ENCODE data around the gene PPM1B. TPM values are rescaled to one million over a fixed set of nuclear protein-coding genes. Genes with fewer than 3 reads are reported as not detected.
"Not testable (repeated sequence)": the region's sequence is repeated elsewhere in the genome, so short reads cannot be mapped to it uniquely, and the experiment has no call there.

Gene PPM1B
- total RNA-seq, 3 donors from 2014 or later: 25.5 to 32.2 (median 32.1) TPM

DNA sequence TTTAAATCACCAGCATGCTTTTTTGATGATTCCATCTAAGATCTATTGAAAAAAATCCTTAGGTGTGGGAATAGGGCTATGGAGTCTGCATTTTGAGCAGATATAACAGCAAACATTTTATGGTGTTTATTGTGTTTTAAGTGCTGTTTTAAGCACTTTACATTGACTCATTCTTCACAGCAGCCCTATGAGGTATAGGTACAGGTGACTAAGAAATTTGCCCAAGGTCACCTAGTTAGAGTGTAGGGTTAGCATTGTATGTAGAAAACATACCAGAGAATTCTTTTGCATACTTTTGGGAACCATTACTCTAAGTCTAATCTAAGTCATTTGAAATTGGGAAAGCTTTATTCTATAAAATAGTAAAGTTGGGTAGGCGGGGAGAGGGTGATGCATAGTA, 31.3 kb downstream of the PPM1B start:
- peaks cover 69% of the 10 kb centered on the region for H3K4me1 Mint-ChIP-seq (ENCODE audit: low read depth)

DNA sequence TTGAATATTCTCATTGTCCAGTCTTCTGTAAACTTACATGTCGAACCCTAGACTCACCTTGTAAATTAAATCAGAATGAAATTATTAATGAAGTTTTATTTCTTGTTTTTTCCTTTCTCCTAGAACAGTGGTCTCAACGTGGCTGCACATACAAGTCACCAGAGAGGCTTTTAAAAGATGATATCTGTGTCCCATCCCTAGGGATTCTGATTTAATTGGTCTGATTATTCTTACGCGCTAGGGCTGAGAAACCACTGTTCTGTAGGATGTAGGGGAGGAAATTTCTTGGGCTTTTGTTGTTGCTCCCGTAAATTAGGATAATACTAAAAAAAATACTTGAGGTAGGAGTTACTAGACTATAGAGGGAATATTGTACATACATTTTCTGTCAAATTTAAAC, 32.1 kb downstream of the PPM1B start:
- Mint-ChIP-seq H3K9me3 (peaks cover 5% of the 10 kb centered on the region), H3K4me1 (ENCODE audit: low read depth) (peaks cover 69% of the 10 kb centered on the region), H3K27me3 (ENCODE audit: low read depth) (no peaks in the 10 kb centered on the region), H3K36me3 (ENCODE audit: insufficient read depth) (peaks cover 37% of the 10 kb centered on the region), H3K4me3 (no peak overlapping the region)
- ATAC-seq: no peak
- no peak for DNase-seq

More for the DNA sequence above, 31.3 kb downstream of the PPM1B start:
- peaks cover 5% of the 10 kb centered on the region for H3K9me3 Mint-ChIP-seq
- no peak overlapping the region for H3K4me3 Mint-ChIP-seq
- H3K27me3 Mint-ChIP-seq (ENCODE audit: low read depth): no peaks in the 10 kb centered on the region
- ATAC-seq (peak; percentile 35 to 48), DNase-seq (no peak)
- H3K36me3 Mint-ChIP-seq (ENCODE audit: insufficient read depth): peaks cover 40% of the 10 kb centered on the region

DNA sequence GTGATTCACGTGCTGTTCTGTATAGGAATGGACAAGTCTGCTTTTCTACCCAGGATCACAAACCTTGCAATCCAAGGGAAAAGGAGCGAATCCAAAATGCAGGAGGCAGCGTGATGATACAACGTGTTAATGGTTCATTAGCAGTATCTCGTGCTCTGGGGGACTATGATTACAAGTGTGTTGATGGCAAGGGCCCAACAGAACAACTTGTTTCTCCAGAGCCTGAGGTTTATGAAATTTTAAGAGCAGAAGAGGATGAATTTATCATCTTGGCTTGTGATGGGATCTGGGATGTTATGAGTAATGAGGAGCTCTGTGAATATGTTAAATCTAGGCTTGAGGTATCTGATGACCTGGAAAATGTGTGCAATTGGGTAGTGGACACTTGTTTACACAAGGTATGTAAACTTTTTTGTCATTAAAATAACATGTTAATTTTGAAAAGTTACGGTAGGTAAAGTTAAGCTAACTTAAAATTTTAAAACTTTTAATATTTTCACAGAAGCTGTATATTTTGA, 33.0 kb downstream of the PPM1B start:
- Mint-ChIP-seq H3K4me1 (ENCODE audit: low read depth) (peaks cover 63% of the 10 kb centered on the region), H3K27me3 (ENCODE audit: low read depth) (no peaks in the 10 kb centered on the region), H3K4me3 (no peak overlapping the region), H3K9me3 (peaks cover 5% of the 10 kb centered on the region), H3K36me3 (ENCODE audit: insufficient read depth) (peaks cover 33% of the 10 kb centered on the region)
- DNase-seq: no peak
- no peak for ATAC-seq

DNA sequence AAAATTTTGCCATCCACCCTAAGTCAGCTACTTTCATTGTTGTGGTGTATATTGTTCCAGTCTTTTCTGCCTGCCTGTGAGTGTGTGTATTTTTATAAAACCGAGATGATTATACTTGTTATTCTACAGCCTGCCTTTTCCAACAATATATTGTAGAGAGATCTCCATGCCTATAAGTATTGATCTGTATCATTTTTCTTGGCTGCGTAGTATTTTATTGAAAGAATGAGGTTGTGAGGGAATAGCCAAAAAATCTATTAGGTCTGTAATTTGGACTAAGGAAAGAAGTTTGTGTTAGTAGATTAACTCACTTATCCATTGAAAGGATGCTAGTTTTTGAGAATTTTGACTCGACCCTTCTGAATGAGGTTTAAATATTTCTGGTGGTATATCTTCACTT, 34.9 kb downstream of the PPM1B start:
- H3K27me3 Mint-ChIP-seq (ENCODE audit: low read depth): no peaks in the 10 kb centered on the region
- H3K4me3 Mint-ChIP-seq: no peak overlapping the region
- peaks cover 5% of the 10 kb centered on the region for H3K9me3 Mint-ChIP-seq
- peaks cover 28% of the 10 kb centered on the region for H3K36me3 Mint-ChIP-seq (ENCODE audit: insufficient read depth)
- DNase-seq (no peak), ATAC-seq (no peak)
- peaks cover 55% of the 10 kb centered on the region for H3K4me1 Mint-ChIP-seq (ENCODE audit: low read depth)

DNA sequence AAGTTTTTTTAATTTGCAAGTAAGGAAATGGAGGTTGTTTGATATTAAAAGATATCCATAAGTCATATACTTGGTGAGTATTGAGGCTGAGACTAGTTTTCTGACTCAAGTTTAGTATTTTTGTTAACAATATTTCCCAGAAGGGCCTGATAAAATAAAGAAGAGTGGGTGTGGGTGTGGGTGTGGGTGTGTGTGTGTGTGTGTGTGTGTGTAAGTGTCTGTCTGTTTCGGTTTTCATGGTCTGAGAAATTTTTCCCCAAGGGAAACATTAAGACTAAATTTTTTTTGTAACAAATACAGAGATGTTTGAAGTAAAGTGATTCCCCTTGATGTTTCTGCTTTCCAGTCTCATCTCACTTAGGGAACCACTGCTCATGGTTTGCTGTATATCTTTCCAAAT, 36.5 kb downstream of the PPM1B start:
- no peak overlapping the region for H3K4me3 Mint-ChIP-seq
- H3K9me3 Mint-ChIP-seq: peaks cover 5% of the 10 kb centered on the region
- no peak for DNase-seq
- no peaks in the 10 kb centered on the region for H3K27me3 Mint-ChIP-seq (ENCODE audit: low read depth)
- H3K36me3 Mint-ChIP-seq (ENCODE audit: insufficient read depth): peaks cover 32% of the 10 kb centered on the region
- H3K4me1 Mint-ChIP-seq (ENCODE audit: low read depth): peaks cover 48% of the 10 kb centered on the region
- ATAC-seq: peak in 1 of 2 donors; percentile 43

DNA sequence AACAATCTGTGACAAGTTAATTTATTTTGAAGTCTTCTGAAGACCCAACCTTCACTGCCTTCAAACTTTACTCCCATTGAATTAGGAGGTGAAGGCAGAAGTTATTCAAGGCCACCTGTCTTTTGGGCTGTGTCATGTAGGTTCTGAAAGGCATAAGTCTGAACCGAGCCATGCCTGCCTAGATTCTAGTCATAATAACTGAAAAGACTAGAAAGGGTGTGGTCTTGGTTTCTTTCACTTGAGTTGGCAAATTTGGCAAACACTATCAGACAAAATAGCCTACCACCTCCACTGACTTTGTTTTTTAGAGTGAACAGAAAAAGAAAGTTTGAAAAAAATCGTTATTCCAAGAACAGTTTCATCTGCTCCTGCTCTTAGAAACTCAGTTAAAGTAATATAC, 38.4 kb downstream of the PPM1B start:
- no peaks in the 10 kb centered on the region for H3K27me3 Mint-ChIP-seq (ENCODE audit: low read depth)
- no peak for DNase-seq
- H3K9me3 Mint-ChIP-seq: peaks cover 5% of the 10 kb centered on the region
- no peak for ATAC-seq
- H3K36me3 Mint-ChIP-seq (ENCODE audit: insufficient read depth): peaks cover 26% of the 10 kb centered on the region
- H3K4me3 Mint-ChIP-seq: no peak overlapping the region
- H3K4me1 Mint-ChIP-seq (ENCODE audit: low read depth): peaks cover 33% of the 10 kb centered on the region

DNA sequence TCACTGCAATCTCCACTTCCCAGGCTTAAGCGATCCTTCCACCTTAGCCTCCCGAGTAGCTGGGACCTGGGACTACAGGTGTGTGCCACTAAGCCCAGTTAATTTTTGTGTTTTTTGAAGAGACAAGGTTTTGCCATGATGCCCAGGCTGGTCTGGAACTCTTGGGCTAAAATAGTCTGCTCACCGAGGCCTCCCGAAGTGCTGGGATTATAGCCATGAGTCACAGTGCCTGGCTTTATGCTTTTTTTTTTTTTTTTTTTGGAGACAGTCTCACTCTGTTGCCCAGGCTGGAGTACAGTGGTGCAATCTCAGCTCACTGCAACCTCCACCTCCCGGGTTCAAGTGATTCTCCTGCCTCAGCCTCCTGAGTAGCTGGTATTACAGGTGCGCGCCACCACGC, 39.0 kb downstream of the PPM1B start:
- not testable (repeated sequence) for H3K9me3 Mint-ChIP-seq; H3K27me3 Mint-ChIP-seq (ENCODE audit: low read depth); DNase-seq; ATAC-seq; H3K4me3 Mint-ChIP-seq
- peaks cover 35% of the 10 kb centered on the region for H3K4me1 Mint-ChIP-seq (ENCODE audit: low read depth)
- H3K36me3 Mint-ChIP-seq (ENCODE audit: insufficient read depth): peaks cover 29% of the 10 kb centered on the region

DNA sequence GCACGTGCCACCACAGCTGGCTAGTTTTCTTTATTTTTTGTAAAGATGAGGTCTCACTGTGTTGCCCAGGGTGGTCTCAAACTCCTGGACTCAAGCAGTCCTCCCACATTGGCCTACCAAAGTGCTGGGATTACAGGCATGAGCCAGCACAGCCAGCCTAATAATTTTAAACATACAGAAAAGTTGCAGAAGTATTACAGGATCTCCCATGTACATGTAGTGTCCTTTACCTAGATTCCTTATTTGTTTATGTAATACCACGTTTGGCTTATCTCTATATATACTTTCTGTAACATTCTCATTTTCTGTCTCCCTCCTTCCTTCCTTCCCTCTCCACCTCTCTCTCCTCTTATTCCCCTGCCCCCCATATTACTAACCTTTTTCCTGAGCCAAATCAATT, 41.7 kb downstream of the PPM1B start:
- ATAC-seq (no peak), DNase-seq (no peak)
- Mint-ChIP-seq H3K4me3 (no peak overlapping the region), H3K27me3 (ENCODE audit: low read depth) (no peaks in the 10 kb centered on the region), H3K4me1 (ENCODE audit: low read depth) (peaks cover 20% of the 10 kb centered on the region), H3K9me3 (no peaks in the 10 kb centered on the region), H3K36me3 (ENCODE audit: insufficient read depth) (peaks cover 20% of the 10 kb centered on the region)

DNA sequence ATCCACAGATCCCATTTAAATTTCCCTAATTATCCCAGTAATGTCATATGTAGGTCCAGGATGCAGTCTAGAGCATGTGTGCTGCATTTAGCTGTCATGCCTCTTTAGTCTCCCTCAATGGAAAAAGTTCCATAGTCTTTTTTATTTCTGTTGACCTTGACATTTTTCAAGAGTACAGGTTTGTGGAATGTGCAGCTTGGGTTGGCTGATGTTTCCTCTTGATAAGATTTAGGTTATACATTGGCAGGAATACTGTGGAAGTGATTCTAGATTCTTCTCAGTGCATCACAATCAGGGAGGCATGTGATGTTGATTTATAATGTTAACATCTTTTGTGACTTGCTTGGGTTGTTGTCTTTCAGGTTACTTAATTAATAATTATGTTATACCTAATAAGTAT, 42.5 kb downstream of the PPM1B start:
- Mint-ChIP-seq H3K36me3 (ENCODE audit: insufficient read depth) (peaks cover 24% of the 10 kb centered on the region), H3K9me3 (no peaks in the 10 kb centered on the region), H3K27me3 (ENCODE audit: low read depth) (no peaks in the 10 kb centered on the region), H3K4me1 (ENCODE audit: low read depth) (peaks cover 21% of the 10 kb centered on the region), H3K4me3 (no peak overlapping the region)
- ATAC-seq: no peak
- DNase-seq: no peak

DNA sequence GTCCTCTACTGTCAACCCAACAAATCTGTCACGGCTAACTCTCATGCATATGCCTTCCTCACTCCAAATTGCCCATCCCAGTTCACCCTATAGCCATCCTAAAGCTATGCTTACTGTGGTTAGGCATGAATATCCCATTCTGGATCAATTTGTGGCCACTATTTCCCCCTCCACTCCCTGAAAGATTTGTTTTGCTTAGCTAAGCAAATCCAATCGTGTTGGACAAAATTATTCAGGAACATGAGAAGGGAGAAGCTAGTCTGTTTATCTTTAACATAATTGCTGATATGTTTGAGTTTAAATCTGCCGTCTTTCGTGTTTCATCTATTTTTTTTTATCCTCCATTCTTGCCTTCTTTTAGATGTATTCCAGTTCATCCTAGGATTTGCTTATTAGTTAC, 43.6 kb downstream of the PPM1B start:
- Mint-ChIP-seq H3K4me1 (ENCODE audit: low read depth) (peaks cover 24% of the 10 kb centered on the region), H3K4me3 (no peak overlapping the region), H3K36me3 (ENCODE audit: insufficient read depth) (peaks cover 24% of the 10 kb centered on the region), H3K9me3 (no peaks in the 10 kb centered on the region), H3K27me3 (ENCODE audit: low read depth) (no peaks in the 10 kb centered on the region)
- ATAC-seq (no peak), DNase-seq (no peak)

DNA sequence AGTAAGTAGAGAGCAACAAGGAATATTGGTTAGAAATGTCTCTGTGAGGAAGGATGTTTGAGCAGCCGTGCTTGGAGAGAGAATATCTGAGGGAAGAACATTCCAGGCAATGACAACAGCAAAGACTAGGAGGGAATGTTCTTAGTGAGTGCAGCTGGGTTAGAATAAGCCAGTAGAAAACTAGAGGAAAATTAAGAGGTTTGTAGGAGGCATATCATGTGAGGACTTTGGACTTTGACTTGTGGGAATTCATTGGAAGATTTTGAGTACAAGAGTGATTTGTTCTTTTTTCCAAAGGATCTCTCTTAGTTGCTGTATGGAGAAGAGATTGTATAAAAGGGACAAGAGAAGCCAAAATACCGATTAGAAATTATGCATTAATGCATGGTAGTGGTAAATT, 47.2 kb downstream of the PPM1B start:
- Mint-ChIP-seq H3K9me3 (no peaks in the 10 kb centered on the region), H3K4me1 (ENCODE audit: low read depth) (peaks cover 21% of the 10 kb centered on the region), H3K36me3 (ENCODE audit: insufficient read depth) (peaks cover 23% of the 10 kb centered on the region), H3K27me3 (ENCODE audit: low read depth) (no peaks in the 10 kb centered on the region), H3K4me3 (no peak overlapping the region)
- ATAC-seq: no peak
- DNase-seq: no peak

DNA sequence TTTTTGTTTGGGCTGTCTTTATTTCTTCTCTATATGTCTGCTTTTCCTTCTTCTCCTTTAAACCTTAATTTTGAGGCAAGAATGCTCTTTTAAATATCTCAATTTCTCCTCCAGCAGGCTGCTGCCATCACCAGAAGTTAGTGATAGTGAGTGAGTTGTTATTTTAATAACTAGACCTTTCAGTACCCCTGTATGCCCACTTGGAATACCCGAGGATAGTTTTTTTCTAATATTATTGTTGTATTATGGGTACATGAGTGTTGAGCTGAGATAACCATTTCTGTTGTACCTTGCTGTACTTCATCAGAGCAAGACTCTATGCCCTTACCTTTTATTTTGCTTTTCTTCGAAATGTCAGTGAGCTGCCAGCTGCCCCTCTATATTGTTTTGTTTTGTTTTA, 50.1 kb downstream of the PPM1B start:
- H3K4me1 Mint-ChIP-seq (ENCODE audit: low read depth): peaks cover 10% of the 10 kb centered on the region
- H3K27me3 Mint-ChIP-seq (ENCODE audit: low read depth): no peaks in the 10 kb centered on the region
- no peaks in the 10 kb centered on the region for H3K9me3 Mint-ChIP-seq
- no peak for ATAC-seq
- no peak for DNase-seq
- H3K36me3 Mint-ChIP-seq (ENCODE audit: insufficient read depth): peaks cover 23% of the 10 kb centered on the region
- no peak overlapping the region for H3K4me3 Mint-ChIP-seq

DNA sequence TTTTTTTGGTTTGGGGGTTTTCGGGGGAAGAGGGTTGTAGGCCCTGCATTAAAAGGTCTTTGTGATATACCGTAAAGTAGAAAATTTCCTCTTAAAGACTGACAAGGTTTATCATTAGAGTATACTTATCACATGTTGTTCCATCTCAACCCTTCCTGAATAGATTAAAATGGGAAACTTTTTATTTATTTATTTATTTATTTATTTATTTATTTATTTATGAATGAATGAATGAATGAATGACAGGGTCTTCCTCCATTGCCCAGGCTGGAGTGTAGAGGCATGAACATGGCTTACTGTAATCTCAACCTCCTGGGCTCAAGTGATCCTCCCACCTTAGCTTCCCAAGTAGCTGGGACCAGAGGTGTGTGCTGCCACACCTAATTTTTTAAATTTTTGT, 58.1 kb downstream of the PPM1B start:
- Mint-ChIP-seq H3K36me3 (ENCODE audit: insufficient read depth) (peaks cover 17% of the 10 kb centered on the region), H3K27me3 (ENCODE audit: low read depth) (no peaks in the 10 kb centered on the region), H3K4me1 (ENCODE audit: low read depth) (peaks cover 5% of the 10 kb centered on the region), H3K9me3 (no peaks in the 10 kb centered on the region), H3K4me3 (no peak overlapping the region)
- no peak for ATAC-seq
- DNase-seq: no peak

DNA sequence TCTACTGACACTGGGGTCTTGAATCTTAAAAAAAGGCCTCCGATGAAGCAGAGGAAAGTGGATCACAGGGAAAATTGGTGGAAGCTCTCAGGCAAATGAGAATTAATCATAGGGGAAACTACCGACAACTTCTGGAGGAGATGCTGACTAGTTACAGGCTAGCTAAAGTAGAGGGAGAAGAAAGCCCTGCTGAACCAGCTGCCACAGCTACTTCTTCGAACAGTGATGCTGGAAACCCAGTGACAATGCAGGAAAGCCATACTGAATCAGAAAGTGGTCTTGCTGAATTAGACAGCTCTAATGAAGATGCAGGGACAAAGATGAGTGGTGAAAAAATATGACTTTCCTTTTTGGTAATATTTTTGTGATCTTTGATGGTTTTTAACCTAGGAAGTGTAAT, 61.7 kb downstream of the PPM1B start:
- no peak for DNase-seq

DNA sequence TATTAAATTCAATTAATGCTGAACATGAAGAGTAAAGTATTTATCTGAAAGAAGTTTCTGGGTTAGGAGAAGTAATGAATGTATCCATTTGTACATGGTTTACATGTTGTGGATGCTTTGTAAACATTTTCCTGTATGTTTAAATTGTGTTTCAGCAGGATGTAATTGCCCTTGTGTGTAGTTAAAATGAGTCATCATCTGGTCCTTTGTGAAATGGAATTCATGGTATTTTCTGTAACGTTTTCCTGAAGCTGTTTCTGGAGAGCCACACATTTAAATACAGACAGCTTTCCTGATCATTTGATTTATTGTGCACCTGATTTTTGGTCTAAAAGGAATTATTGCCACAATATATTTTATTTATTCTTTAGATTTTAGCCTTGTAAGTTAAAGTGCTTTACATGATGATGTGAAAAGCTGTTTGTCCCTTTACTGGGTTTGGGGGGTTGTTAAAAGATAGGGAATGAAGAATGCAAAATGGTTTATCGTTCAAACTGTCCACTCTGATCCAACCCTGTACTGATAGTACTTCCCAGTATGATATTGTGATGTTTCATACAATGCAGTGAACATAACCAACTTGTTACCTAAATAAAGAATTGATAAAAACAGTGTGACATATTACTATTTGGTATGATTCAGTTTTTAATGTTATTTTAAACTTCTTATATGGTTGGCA, 64.9 kb downstream of the PPM1B start:
- no peak for ATAC-seq

More for the DNA sequence above, 61.7 kb downstream of the PPM1B start:
- Mint-ChIP-seq H3K9me3 (no peaks in the 10 kb centered on the region), H3K27me3 (ENCODE audit: low read depth) (no peaks in the 10 kb centered on the region), H3K4me1 (ENCODE audit: low read depth) (peaks cover 9% of the 10 kb centered on the region), H3K36me3 (ENCODE audit: insufficient read depth) (peaks cover 12% of the 10 kb centered on the region), H3K4me3 (no peak overlapping the region)
- ATAC-seq: no peak

More for the DNA sequence above, 64.9 kb downstream of the PPM1B start:
- no peaks in the 10 kb centered on the region for H3K27me3 Mint-ChIP-seq (ENCODE audit: low read depth)
- H3K4me3 Mint-ChIP-seq: no peak overlapping the region
- H3K4me1 Mint-ChIP-seq (ENCODE audit: low read depth): peaks cover 24% of the 10 kb centered on the region
- H3K36me3 Mint-ChIP-seq (ENCODE audit: insufficient read depth): peaks cover 8% of the 10 kb centered on the region
- DNase-seq: no peak
- no peaks in the 10 kb centered on the region for H3K9me3 Mint-ChIP-seq
